Neural progenitor cell (in vitro differentiated cells): Measurements from ENCODE around the gene RNF144B. TPM values are rescaled to one million over a fixed set of nuclear protein-coding genes. Genes with fewer than 3 reads are reported as not detected.

Experiments
- DNase-seq: peaks from one replicate; pipeline ENCODE4 v3.0.0-alpha.2; 2016; ENCODE audit warnings: low spot score
- H2AFZ ChIP-seq: fragments of 200-600 bp; sonication (generic); replicated peaks from 2 replicates; pipeline ENCODE4 v1.6.1; 2016; ENCODE audit warnings: antibody characterized with exemption
- H3F3A ChIP-seq: fragments of 200-600 bp; sonication (generic); 2 replicates; pipeline ENCODE4 v1.6.1; 2016; ENCODE audit warnings: antibody characterized with exemption, low read depth
- H3K27ac ChIP-seq: fragments of 200-600 bp; sonication (generic); 2 replicates; pipeline ENCODE4 v1.5.1; 2016; ENCODE audit warnings: mild to moderate bottlenecking
- H3K27me3 ChIP-seq: fragments of 200-600 bp; sonication (generic); 2 replicates; pipeline ENCODE4 v1.6.1; 2016; ENCODE audit warnings: mild to moderate bottlenecking, moderate library complexity
- H3K36me3 ChIP-seq: fragments of 200-600 bp; sonication (generic); 2 replicates; pipeline ENCODE4 v1.5.1; 2016
- H3K4me1 ChIP-seq: fragments of 200-600 bp; sonication (generic); 2 replicates; pipeline ENCODE4 v1.6.1; 2016; ENCODE audit warnings: mixed run types
- H3K4me2 ChIP-seq: fragments of 200-600 bp; sonication (generic); 2 replicates; pipeline ENCODE4 v1.6.1; 2016
- H3K4me3 ChIP-seq: fragments of 200-600 bp; sonication (generic); 2 replicates; pipeline ENCODE4 v1.5.1; 2016
- H3K79me2 ChIP-seq: fragments of 200-600 bp; sonication (generic); 2 replicates; pipeline ENCODE4 v1.6.1; 2016; ENCODE audit warnings: low read depth
- H3K9ac ChIP-seq: fragments of 200-600 bp; sonication (generic); 2 replicates; pipeline ENCODE4 v1.6.1; 2016
- H3K9me3 ChIP-seq: fragments of 200-600 bp; sonication (generic); 2 replicates; pipeline ENCODE4 v1.5.1; 2016; ENCODE audit warnings: low read depth
- H4K20me1 ChIP-seq: fragments of 200-600 bp; sonication (generic); 2 replicates; pipeline ENCODE4 v1.6.1; 2016; ENCODE audit warnings: low read depth
- H3K27ac Mint-ChIP-seq: 3 replicates; pipeline ENCODE4 v1.8.0; 2021; ENCODE audit warnings: mixed read lengths
- H3K27me3 Mint-ChIP-seq: 2 replicates; pipeline ENCODE4 v1.8.0; 2022; ENCODE audit warnings: low read depth, mild to moderate bottlenecking, inconsistent platforms, moderate library complexity, mixed read lengths; ENCODE audit not compliant: insufficient read depth
- H3K36me3 Mint-ChIP-seq: 3 replicates; pipeline ENCODE4 v1.8.0; 2021; ENCODE audit warnings: mixed read lengths
- H3K4me1 Mint-ChIP-seq: 3 replicates; pipeline ENCODE4 v1.8.0; 2021; ENCODE audit warnings: mixed read lengths
- H3K4me3 Mint-ChIP-seq: 3 replicates; pipeline ENCODE4 v1.8.0; 2021; ENCODE audit warnings: mild to moderate bottlenecking, moderate library complexity, mixed read lengths
- H3K9me3 Mint-ChIP-seq: 3 replicates; pipeline ENCODE4 v1.8.0; 2020; ENCODE audit warnings: mixed read lengths
- EZH2 ChIP-seq: fragments of 200-600 bp; sonication (generic); IDR thresholded peaks from 2 replicates; pipeline ENCODE4 v1.6.1; 2017; ENCODE audit warnings: antibody characterized with exemption, mild to moderate bottlenecking, moderate library complexity
- EZH2phosphoT487 ChIP-seq: fragments of 200-600 bp; sonication (generic); IDR thresholded peaks from 2 replicates; pipeline ENCODE4 v1.6.1; 2017; ENCODE audit warnings: antibody characterized with exemption
- total RNA-seq: library from RNA; depleted of rRNA; stranded (reverse); fragments of >200 nt; gene quantifications from 2 replicates; pipeline ENCODE4 v1.2.3, GENCODE V29; 2015; ENCODE audit warnings: low replicate concordance
- TF ChIP-seq, protein P1 (sequence below): fragments of 200-600 bp; sonication (generic); IDR thresholded peaks from 2 replicates; pipeline ENCODE4 v1.5.1; 2017; ENCODE audit warnings: antibody characterized with exemption, mild to moderate bottlenecking

RNF144B gene
- total RNA-seq, 1 donor from 2014 or later = 0.75 TPM

DNA sequence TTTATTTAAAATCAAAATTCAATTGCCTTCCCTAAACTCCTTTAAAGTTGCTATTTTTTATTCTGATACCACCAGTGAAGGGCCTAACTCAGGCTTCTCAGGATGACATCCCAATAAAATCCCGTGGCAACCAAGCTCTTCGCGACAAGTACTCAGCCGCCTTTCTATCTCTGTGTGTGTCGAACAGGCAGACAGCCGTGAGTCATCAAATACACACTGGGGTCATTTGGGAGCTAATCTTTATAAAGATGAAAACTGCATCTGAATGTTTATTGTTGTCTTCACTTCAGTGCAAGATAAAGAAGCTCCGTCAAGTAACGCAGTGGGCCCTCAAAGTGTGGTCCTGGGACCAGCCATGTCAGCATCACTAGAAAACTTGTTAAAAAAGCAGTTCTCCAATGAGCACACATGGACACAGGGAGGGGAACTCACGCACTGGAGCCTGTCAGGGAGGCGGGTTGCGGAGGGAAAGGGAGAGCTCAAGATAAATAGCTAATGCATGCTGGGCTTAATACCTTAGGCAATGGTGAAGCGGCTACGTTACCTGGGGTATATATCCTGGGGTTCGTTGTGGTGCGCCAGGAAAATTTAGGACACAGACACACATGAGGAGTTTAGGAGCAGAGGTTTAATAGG is 119.3 kb downstream of the RNF144B start:
- Histone ChIP-seq H3K27ac (no peak overlapping the region), H3K27me3 (no peaks in the 10 kb centered on the region), H4K20me1 (no peaks in the 10 kb centered on the region), H3K9me3 (no peaks in the 10 kb centered on the region), H2AFZ (no peak overlapping the region), H3K36me3 (no peaks in the 10 kb centered on the region), H3K79me2 (no peaks in the 10 kb centered on the region), H3K4me2 (peak overlapping the region; percentile 32), H3K9ac (no peak overlapping the region), H3F3A (no peaks in the 10 kb centered on the region), H3K4me1 (peaks cover 8% of the 10 kb centered on the region), H3K4me3 (no peak overlapping the region)
- no peak for TF ChIP-seq EZH2
- TF ChIP-seq, protein P1, sequence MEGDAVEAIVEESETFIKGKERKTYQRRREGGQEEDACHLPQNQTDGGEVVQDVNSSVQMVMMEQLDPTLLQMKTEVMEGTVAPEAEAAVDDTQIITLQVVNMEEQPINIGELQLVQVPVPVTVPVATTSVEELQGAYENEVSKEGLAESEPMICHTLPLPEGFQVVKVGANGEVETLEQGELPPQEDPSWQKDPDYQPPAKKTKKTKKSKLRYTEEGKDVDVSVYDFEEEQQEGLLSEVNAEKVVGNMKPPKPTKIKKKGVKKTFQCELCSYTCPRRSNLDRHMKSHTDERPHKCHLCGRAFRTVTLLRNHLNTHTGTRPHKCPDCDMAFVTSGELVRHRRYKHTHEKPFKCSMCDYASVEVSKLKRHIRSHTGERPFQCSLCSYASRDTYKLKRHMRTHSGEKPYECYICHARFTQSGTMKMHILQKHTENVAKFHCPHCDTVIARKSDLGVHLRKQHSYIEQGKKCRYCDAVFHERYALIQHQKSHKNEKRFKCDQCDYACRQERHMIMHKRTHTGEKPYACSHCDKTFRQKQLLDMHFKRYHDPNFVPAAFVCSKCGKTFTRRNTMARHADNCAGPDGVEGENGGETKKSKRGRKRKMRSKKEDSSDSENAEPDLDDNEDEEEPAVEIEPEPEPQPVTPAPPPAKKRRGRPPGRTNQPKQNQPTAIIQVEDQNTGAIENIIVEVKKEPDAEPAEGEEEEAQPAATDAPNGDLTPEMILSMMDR = no peak
- TF ChIP-seq EZH2phosphoT487 = no peak
- peak overlapping the region; percentile 43 for H3K27ac Mint-ChIP-seq
- H3K27me3 Mint-ChIP-seq = peaks cover 2% of the 10 kb centered on the region
- DNase-seq = peak; percentile 28
- no peak overlapping the region for H3K4me3 Mint-ChIP-seq
- H3K4me1 Mint-ChIP-seq = peaks cover 25% of the 10 kb centered on the region
- H3K36me3 Mint-ChIP-seq = no peaks in the 10 kb centered on the region
- no peaks in the 10 kb centered on the region for H3K9me3 Mint-ChIP-seq

DNA sequence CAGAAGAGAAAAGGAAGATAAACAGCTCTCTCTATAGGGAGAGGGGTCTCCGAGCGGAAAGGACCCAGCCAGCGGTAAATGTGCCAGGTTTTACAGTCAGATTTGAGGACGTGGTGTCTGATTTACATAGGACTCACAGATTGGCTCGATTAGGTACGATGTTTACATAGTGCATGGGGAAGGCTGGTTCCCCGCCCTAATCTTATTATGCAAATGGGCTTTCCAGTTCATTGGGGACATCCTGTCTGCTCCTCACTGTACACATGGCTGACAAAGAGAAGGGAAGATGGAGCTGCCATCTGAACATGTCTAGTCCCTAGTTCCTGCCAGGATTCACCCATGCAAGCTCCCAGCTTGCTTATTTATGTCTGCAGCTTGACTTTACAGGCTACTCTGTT is 119.9 kb downstream of the RNF144B start:
- H3K27me3 Mint-ChIP-seq = no peaks in the 10 kb centered on the region

DNA sequence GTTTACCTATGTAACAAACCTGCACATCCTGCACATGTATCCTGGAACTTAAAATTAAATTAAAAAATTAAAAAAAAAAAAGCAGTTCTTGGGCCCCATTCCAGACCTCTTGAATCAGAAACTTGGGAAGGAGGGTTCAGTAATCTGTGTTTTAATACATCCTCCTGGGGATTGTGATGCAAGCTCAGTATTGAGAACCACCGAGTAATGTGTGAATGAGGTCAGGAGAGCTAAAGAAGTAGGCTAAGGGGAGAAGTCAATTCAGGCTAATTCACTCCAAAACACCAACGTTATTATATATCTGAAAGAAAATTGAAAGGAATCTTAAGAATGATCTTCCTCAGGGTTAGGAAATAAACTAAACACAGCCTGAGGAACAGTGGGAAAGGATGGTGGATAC is 120.4 kb downstream of the RNF144B start:
- peaks cover 2% of the 10 kb centered on the region for H3K27me3 Mint-ChIP-seq
- H2AFZ ChIP-seq = no peak overlapping the region
- H3K4me2 ChIP-seq = peak overlapping the region; percentile 32
- peaks cover 25% of the 10 kb centered on the region for H3K4me1 Mint-ChIP-seq
- DNase-seq = no peak
- H3K27ac ChIP-seq = no peak overlapping the region
- no peaks in the 10 kb centered on the region for H3K36me3 ChIP-seq
- H3K9me3 ChIP-seq = no peaks in the 10 kb centered on the region
- H3K9ac ChIP-seq = no peak overlapping the region
- H3K27ac Mint-ChIP-seq = no peak overlapping the region
- H3K27me3 ChIP-seq = no peaks in the 10 kb centered on the region
- H3K36me3 Mint-ChIP-seq = no peaks in the 10 kb centered on the region
- peaks cover 8% of the 10 kb centered on the region for H3K4me1 ChIP-seq
- TF ChIP-seq EZH2phosphoT487 (no peak), EZH2 (no peak)
- TF ChIP-seq, protein P1 = no peak
- H3K4me3 ChIP-seq = no peak overlapping the region
- H3K4me3 Mint-ChIP-seq = no peak overlapping the region
- no peaks in the 10 kb centered on the region for H3F3A ChIP-seq
- H4K20me1 ChIP-seq = no peaks in the 10 kb centered on the region
- no peaks in the 10 kb centered on the region for H3K79me2 ChIP-seq
- no peaks in the 10 kb centered on the region for H3K9me3 Mint-ChIP-seq

More for the DNA sequence above, 119.9 kb downstream of the RNF144B start:
- H3K36me3 ChIP-seq = no peaks in the 10 kb centered on the region
- Mint-ChIP-seq H3K4me3 (no peak overlapping the region), H3K4me1 (peaks cover 25% of the 10 kb centered on the region), H3K27ac (peak overlapping the region; percentile 43), H3K9me3 (no peaks in the 10 kb centered on the region), H3K36me3 (no peaks in the 10 kb centered on the region)
- no peaks in the 10 kb centered on the region for H3F3A ChIP-seq
- H3K27me3 ChIP-seq = no peaks in the 10 kb centered on the region
- peak overlapping the region; percentile 32 for H3K4me2 ChIP-seq
- TF ChIP-seq EZH2 = no peak
- no peak overlapping the region for H2AFZ ChIP-seq
- H3K4me1 ChIP-seq = peaks cover 8% of the 10 kb centered on the region
- no peak overlapping the region for H3K9ac ChIP-seq
- H3K9me3 ChIP-seq = no peaks in the 10 kb centered on the region
- no peaks in the 10 kb centered on the region for H3K79me2 ChIP-seq
- H4K20me1 ChIP-seq = no peaks in the 10 kb centered on the region
- DNase-seq = peak; percentile 71
- no peak overlapping the region for H3K27ac ChIP-seq
- no peak overlapping the region for H3K4me3 ChIP-seq

DNA sequence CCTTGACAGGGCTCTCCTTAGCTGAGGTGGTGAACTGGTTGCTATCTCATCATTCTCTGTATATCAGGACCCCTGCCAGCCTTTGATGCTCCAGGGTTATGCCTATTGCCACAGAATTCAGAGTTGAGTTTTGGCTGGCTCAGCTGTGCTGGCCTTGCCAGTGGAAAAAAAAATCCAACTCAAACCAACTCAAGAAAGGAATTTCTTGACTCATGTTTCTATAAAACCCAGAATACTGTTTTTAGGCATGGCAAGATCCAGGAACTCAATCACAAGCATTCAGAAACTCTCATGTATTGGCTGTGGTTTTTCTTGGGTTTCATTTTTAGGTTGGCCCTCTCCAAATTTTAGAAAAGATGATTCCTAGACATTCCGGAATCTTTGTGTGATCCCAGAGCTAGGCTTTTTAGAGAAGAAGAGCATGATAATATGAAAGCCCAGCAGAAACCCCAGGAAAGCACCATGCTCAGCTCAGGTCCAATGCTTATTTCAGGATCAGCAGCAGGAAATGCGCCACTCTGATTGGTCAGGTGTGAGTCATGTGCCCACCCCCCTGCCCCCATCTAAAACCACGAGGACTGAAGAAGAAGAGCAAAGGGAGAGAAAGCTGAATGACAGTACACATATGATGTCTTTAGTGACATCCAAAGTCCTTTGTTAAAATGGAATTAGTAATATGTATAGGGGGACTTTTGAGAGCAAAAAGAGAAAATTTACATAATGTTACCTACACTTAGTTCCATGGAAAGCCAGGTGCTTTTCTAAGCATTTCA is 122.9 kb downstream of the RNF144B start:
- no peak for DNase-seq
- Histone ChIP-seq H4K20me1 (no peaks in the 10 kb centered on the region), H3K9me3 (no peaks in the 10 kb centered on the region), H3K27ac (no peak overlapping the region), H3F3A (no peaks in the 10 kb centered on the region), H3K4me1 (peaks cover 8% of the 10 kb centered on the region), H2AFZ (no peak overlapping the region), H3K36me3 (no peaks in the 10 kb centered on the region), H3K27me3 (no peaks in the 10 kb centered on the region), H3K4me3 (no peak overlapping the region), H3K9ac (no peak overlapping the region), H3K4me2 (no peak overlapping the region), H3K79me2 (no peaks in the 10 kb centered on the region)
- H3K36me3 Mint-ChIP-seq = no peaks in the 10 kb centered on the region
- H3K4me3 Mint-ChIP-seq = no peak overlapping the region
- H3K27ac Mint-ChIP-seq = no peak overlapping the region
- H3K4me1 Mint-ChIP-seq = peaks cover 25% of the 10 kb centered on the region
- TF ChIP-seq EZH2 (no peak), EZH2phosphoT487 (no peak)
- TF ChIP-seq, protein P1 = no peak
- H3K27me3 Mint-ChIP-seq = peaks cover 5% of the 10 kb centered on the region
- no peaks in the 10 kb centered on the region for H3K9me3 Mint-ChIP-seq
